Neuron (in vitro differentiated cells): Measurements from ENCODE around the gene TOE1.
"Not testable (repeated sequence)": the region's sequence is repeated elsewhere in the genome, so short reads cannot be mapped to it uniquely, and the experiment has no call there.

Experiments
- H2AFZ ChIP-seq: one replicate; pipeline ENCODE4 v1.6.1; 2013; ENCODE audit warnings: low read depth, mild to moderate bottlenecking, inconsistent platforms, low read length, moderate library complexity
- H3K27me3 ChIP-seq: one replicate; pipeline ENCODE4 v1.6.1; 2013; ENCODE audit warnings: low read length; ENCODE audit not compliant: insufficient read depth
- H3K36me3 ChIP-seq: one replicate; pipeline ENCODE4 v1.6.1; 2013; ENCODE audit warnings: low read length; ENCODE audit not compliant: insufficient read depth
- H3K4me1 ChIP-seq: one replicate; pipeline ENCODE4 v1.6.1; 2013; ENCODE audit warnings: low read length; ENCODE audit not compliant: insufficient read depth
- H3K4me3 ChIP-seq: 2 replicates; pipeline ENCODE4 v1.5.1; 2013; ENCODE audit warnings: mild to moderate bottlenecking, low read length, moderate library complexity
- H3K9me3 ChIP-seq: one replicate; pipeline ENCODE4 v1.6.1; 2013; ENCODE audit warnings: low read length

Gene TOE1

DNA sequence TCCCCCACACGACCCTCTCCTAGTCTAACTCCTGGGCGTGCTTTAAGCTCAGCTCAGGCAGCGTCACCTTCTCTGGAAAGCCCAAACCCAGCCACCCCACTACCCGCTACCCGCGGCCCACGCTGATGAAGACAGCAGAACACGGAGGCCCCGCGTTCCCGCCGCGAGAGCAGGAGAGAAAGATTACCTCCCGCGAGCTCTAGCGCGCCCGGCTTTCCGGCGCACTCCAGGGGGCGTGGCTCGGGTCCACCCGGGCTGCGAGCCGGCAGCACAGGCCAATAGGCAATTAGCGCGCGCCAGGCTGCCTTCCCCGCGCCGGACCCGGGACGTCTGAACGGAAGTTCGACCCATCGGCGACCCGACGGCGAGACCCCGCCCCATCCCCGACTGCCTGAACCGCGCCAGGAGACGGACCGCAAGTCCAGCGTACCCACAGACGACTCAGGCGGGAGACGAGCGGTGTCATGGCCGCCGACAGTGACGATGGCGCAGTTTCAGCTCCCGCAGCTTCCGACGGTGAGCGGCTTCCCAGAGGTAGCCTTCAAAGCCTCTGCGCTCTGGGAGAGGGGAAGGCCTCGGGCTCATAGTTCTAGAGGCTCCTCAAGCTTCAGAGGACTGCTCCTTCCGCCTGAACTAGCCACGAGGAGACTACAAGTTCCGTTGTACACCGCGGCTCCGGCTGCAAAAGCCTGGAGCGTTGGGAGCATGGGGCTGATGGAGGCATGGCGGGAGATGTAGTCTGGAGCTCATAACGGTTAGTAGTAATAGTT lies at the start of gene TOE1, which contains the start of gene MUTYH:
TSS of gene TOE1 (plus strand) at position 382 of the 770 bp plus-strand sequence. CDS start at position 465, 83 bp downstream.
TSS of gene MUTYH (minus strand) at position 652 of the 770 bp plus-strand sequence. CDS start 5,935 bp downstream, outside the sequence.
- Histone ChIP-seq H3K4me1 (peaks cover 12% of the 10 kb centered on the region), H3K27me3 (no peaks in the 10 kb centered on the region), H2AFZ (peak within 1 kb of the TSS; percentile 84), H3K9me3 (no peaks in the 10 kb centered on the region), H3K36me3 (peaks cover 38% of the 10 kb centered on the region), H3K4me3 (peak within 1 kb of the TSS; percentile 54)

DNA sequence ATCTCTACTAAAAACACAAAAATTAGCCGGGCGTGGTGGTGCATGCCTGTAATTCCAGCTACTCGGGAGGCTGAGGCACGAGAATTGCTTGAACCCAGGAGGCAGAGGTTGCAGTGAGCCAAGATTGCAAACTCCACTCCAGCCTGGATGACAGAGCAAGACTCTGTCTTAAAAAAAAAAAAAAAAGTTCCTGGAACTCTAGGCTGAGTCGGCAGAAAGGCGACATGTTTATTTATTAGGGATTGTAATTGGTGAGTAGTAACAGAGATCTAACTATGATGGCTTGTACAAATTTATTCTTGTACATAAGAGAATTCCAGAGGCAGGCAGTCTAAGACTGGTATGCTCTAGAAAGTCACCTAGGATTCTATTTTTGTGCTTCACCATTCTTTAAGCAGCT lies 49.0 kb upstream of the TOE1 start:
- H3K4me3 ChIP-seq, H3K9me3 ChIP-seq, H3K4me1 ChIP-seq, H2AFZ ChIP-seq, H3K36me3 ChIP-seq, H3K27me3 ChIP-seq: not testable (repeated sequence)

DNA sequence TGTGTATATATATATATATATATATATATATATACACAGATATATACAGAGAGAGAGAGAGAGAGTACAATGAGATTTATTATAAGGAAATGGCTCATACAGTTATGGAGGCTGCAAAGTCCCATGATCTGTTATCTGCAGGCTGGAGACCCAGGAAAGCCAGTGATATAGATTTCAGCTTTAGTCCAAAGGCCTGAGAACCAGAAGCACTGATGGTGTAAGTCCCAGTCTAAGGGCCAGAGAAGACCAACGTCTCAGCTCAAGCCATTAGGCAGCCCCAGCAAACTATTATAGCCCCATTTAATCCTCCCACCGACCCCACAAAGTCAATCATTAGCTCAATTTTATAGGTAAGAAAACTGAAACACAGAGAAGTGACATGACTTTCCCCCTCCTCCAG lies 48.3 kb upstream of the TOE1 start:
- H3K36me3 ChIP-seq = no peaks in the 10 kb centered on the region
- H2AFZ ChIP-seq = no peak overlapping the region
- H3K4me3 ChIP-seq = no peak overlapping the region
- H3K9me3 ChIP-seq = no peaks in the 10 kb centered on the region
- H3K27me3 ChIP-seq = no peaks in the 10 kb centered on the region
- H3K4me1 ChIP-seq = no peaks in the 10 kb centered on the region

DNA sequence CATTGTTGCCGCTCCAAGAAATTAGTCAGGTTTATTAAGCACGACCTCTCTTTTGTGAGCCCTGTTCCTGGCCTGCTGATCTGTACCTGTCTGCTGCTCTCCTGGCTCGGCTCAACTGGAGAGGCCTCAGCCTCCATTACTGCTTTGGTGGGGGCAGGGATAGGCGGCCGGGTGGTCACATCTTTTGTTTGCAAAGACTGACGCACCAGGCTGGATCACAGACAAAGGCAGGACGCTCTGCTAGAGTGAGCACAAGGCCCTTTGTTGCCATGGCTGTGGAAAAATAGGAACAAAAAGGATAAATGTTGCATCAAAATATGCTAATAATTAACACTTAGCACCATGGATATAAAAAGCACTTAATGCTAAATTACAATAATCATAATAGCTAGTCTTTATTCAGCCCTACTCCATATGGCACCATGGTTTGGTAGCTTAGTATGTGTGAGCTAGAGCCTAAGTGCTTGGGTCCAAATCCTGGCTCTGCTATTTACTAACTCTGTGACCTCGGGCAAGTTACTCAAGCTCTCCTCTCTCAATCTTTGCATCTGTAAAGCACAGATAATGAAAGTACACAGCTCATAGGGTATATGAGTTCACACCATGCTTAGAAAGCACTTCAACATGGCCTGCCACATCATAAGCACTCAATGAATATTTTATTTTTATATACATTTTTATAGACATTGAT lies 42.2 kb upstream of the TOE1 start:
- Histone ChIP-seq H3K27me3 (no peaks in the 10 kb centered on the region), H3K4me3 (no peak overlapping the region), H3K9me3 (no peaks in the 10 kb centered on the region), H2AFZ (peak overlapping the region; percentile 57), H3K36me3 (no peaks in the 10 kb centered on the region), H3K4me1 (peaks cover 9% of the 10 kb centered on the region)

DNA sequence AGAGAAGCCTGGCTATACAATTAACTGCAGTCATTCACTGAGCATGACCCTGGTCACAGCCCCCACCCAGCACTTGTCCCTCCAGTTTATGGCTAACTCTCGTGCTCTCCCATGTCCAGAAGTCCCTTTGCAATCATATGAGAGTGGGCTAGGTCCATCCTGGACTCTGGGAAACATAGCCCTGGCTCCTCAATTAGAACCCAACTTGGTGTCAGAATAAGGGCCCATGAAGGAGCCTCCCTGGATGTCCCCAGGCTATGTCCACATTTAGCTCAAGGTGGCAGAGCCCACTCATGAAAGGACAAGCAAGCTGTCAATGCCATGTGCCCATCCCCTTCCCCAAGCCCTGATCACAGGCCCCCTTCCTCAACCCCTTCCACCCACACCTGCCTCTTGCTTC lies 40.7 kb upstream of the TOE1 start:
- H3K36me3 ChIP-seq = no peaks in the 10 kb centered on the region
- H3K27me3 ChIP-seq = no peaks in the 10 kb centered on the region
- H3K9me3 ChIP-seq = no peaks in the 10 kb centered on the region
- no peak overlapping the region for H3K4me3 ChIP-seq
- H3K4me1 ChIP-seq = peaks cover 12% of the 10 kb centered on the region
- H2AFZ ChIP-seq = no peak overlapping the region

DNA sequence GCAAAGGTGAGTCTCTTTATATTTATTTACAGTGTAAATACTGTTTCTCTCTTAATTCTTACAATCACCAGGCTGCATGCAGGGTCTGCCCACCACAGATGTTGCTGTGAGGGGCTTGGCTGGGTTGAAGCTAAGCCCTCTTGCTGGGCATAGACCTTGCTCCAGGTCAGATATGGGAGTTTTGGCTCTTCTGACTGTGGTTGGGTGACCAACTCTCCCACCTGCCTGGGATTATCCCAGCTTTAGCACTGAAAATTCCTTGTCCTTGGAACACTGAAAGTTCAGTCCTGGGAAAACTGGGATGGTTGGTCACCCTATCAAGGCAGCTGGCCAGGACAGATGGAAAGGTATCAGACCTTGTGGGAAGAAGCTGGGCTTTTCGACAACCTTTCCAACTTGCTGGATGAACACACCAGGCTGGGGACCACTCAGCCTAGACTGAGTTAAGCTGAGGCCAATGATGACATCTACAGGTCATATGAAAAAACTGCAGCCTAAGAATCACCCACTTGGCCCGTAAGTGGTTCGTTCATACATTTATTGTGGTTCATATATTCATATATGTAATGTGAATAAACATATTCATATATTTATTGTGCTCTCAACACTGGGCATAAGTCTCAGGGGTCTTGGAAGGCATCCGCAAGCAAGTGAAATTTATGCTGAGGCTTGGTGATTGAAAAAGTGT lies 39.8 kb upstream of the TOE1 start:
- H3K4me1 ChIP-seq = peaks cover 17% of the 10 kb centered on the region
- H3K36me3 ChIP-seq = no peaks in the 10 kb centered on the region
- no peak overlapping the region for H2AFZ ChIP-seq
- H3K4me3 ChIP-seq = no peak overlapping the region
- no peaks in the 10 kb centered on the region for H3K9me3 ChIP-seq
- no peaks in the 10 kb centered on the region for H3K27me3 ChIP-seq

DNA sequence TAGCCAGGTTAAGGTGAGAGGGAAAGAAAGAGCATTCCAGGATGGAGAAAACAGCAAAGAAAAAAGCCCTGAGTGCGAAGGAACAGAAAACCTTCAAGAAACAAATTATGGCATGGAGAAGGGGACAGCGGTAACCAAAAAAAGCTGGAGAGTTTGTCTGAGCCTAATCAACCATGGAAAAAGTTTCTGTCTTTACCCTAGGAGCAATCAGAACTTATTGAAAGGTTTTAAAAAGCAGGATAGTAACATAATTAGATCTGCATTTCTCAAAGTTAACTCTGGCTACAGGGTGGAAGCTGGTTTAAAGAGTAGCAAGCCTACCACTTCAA lies 39.3 kb upstream of the TOE1 start:
- Histone ChIP-seq H3K27me3 (no peaks in the 10 kb centered on the region), H3K4me3 (no peak overlapping the region), H3K9me3 (no peaks in the 10 kb centered on the region), H3K4me1 (peaks cover 17% of the 10 kb centered on the region), H3K36me3 (no peaks in the 10 kb centered on the region), H2AFZ (no peak overlapping the region)

DNA sequence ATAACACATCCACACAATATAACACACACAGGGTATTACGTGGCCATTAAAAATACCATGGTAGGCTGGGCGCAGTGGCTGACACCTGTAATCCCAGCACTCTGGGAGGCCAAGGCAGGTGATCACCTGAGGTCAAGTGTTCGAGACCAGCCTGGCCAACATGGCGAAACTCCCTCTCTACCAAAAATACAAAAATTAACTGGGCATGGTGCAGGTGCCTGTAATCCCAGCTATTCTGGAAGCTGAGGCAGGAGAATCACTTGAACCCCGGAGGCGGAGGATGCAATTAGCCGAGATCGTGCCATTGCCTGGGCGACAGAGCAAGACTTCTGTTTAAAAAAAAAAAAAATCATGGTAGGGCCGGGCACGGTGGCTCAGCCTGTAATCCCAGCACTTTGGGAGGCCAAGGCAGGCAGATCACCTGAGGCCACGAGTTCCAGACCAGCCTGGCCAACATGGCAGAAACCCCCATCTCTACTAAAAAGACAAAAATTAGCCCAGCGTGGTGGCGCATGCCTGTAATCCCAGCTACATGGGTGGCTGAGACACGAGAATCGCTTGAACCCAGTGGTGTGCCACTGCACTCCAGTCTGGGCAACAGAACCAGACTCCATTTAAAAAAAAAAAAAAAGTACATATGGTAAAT lies 37.3 kb upstream of the TOE1 start:
- Histone ChIP-seq H3K36me3 (no peaks in the 10 kb centered on the region), H2AFZ (no peak overlapping the region), H3K4me3 (peak overlapping the region; percentile 82), H3K27me3 (no peaks in the 10 kb centered on the region), H3K4me1 (peaks cover 20% of the 10 kb centered on the region), H3K9me3 (no peaks in the 10 kb centered on the region)

DNA sequence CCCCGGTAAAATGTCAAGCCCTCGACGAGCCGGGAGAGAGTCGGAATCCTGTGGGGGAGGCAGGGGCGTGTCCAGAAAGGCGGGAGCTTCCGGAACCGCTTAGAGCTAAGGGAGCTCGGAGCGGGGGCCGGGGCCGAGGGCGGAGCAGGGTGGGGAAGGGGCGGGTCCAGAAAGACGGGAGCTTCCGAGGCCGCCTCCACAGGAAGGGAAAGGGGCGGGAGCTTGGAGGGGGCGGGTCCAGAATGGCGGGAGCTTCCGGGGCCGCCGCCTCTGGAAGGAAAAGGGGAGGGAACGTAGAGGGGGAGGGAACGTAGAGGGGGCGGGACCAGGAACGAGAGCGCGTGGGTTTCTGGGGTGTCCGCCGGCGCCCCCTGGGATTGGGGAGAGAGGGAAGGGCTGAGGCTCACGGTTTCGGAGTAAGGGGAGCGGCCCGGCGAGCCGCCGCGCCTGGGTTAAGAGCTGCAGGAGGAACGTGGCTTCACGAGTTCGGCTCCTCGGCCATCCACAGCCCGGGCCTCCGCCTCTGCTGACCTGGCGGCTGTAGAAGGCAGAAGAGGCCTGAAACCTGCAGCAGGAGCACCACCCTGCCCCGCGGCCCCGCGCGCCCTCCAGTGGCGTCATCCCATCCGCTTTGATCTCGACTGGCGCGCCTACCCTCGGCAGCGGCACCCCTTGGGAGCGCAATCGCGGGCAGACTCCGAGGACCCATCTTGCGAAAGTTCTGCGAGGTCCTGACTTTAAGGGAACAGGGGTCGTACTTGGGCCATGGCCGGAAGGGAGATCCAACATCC lies 36.3 kb upstream of the TOE1 start:
- H3K4me1 ChIP-seq = peaks cover 15% of the 10 kb centered on the region
- no peaks in the 10 kb centered on the region for H3K27me3 ChIP-seq
- peak overlapping the region; percentile 86 for H3K4me3 ChIP-seq
- peak overlapping the region; percentile 43 for H2AFZ ChIP-seq
- no peaks in the 10 kb centered on the region for H3K9me3 ChIP-seq
- H3K36me3 ChIP-seq = no peaks in the 10 kb centered on the region

DNA sequence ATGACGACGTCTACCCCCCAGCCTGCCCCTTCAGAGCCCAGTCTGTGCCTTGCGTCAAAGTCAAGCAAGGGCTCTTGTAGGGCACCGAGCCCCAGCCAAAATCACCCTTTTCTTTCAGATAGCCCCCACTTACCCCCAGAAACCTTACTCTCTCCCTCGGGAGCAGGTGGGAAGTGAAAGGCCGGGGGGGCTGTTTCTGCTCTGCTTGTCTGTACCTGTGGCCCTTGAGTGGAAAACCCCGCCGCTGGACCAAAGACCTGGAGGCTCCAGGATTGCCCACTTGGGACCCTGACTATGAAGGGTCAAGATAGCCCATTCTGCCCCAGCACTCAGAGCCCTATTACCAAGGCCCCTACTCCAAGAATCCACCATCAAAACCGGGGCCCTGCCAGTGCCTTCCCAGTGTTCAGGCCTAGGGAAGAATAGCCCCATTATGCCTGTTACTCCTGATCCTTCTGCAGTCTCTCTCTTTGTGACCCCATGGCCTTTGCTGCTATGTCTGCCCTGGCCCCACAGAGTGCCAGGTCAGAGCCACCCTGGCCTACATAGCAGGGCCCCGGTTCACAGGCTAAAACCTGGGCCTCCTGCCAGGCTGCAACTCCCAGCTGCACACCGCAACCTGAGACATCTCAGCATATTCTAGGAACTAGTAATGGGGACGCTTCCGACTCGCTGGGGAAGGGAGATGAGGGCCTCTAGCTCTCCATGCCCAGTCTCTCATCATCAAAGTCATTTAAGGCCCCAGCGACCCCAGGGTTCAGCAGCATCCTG lies 35.5 kb upstream of the TOE1 start:
- H3K27me3 ChIP-seq = no peaks in the 10 kb centered on the region
- H3K4me3 ChIP-seq = peak overlapping the region; percentile 86
- no peaks in the 10 kb centered on the region for H3K36me3 ChIP-seq
- H3K4me1 ChIP-seq = peaks cover 15% of the 10 kb centered on the region
- no peaks in the 10 kb centered on the region for H3K9me3 ChIP-seq
- no peak overlapping the region for H2AFZ ChIP-seq

DNA sequence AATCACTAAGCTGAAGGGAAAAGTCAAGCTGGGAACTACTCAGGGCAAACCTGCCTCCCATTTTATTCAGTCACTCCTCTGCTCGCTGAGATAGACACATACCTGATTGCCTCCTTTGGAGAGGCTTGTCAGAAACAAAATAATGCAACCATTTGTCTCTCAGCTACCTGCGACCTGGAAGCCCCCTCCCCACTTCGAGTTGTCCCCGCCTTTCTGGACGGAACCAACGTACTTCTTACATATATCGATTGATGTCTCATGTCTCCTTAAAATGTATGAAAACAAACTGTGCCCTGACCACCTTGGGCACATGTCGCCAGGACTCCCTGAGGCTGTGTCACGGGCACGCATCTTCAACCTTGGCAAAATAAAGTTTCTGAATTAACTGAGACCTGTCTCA lies 34.7 kb upstream of the TOE1 start:
- Histone ChIP-seq H3K4me3 (no peak overlapping the region), H2AFZ (no peak overlapping the region), H3K4me1 (peaks cover 15% of the 10 kb centered on the region), H3K27me3 (no peaks in the 10 kb centered on the region), H3K9me3 (no peaks in the 10 kb centered on the region), H3K36me3 (no peaks in the 10 kb centered on the region)

DNA sequence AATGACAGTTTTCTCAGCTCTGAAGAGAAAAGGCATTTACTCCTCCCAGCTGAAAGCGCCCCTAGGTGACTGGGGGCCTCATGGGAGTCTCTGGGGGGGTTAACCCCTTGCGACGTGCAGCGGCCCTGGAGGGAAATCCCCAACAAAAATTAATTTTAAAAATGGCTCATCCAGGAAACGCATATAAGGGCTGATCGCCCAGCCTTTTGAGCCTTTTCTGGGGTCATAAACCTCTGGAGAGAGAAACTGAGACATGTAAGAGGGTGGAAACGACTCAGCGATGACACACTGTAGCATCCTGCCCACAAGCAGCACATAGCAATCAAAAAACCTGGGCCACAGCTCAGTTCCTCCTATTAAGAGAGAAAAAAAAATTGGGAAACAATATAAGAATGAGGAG lies 33.7 kb upstream of the TOE1 start:
- Histone ChIP-seq H3K4me1 (peaks cover 15% of the 10 kb centered on the region), H3K36me3 (no peaks in the 10 kb centered on the region), H3K27me3 (no peaks in the 10 kb centered on the region), H3K4me3 (no peak overlapping the region), H3K9me3 (no peaks in the 10 kb centered on the region), H2AFZ (no peak overlapping the region)
